K562 (cell line): Measurements from ENCODE around the gene SLC4A2. TPM values are rescaled to one million over a fixed set of nuclear protein-coding genes. Genes with fewer than 3 reads are reported as not detected.

Experiments
- CBFA2T2 ChIP-seq: fragments of 450-650 bp; conservative IDR thresholded peaks from 2 replicates; pipeline ENCODE4 v1.6.1; 2017; ENCODE audit warnings: mild to moderate bottlenecking
- CCNT2 ChIP-seq: IDR thresholded peaks from 2 replicates; pipeline ENCODE4 v1.6.1; 2011; ENCODE audit warnings: borderline replicate concordance, low read depth, mild to moderate bottlenecking, moderate library complexity, mixed read lengths, low read length; ENCODE audit not compliant: insufficient read length; ENCODE audit errors: extremely low read depth
- FOXO4 ChIP-seq: fragments of 450-650 bp; formaldehyde crosslinking; IDR thresholded peaks from 2 replicates; pipeline ENCODE4 v1.4.0; 2020; ENCODE audit warnings: mild to moderate bottlenecking, moderate library complexity
- KDM2B ChIP-seq: fragments of 250-450 bp; sonication (Bioruptor Pico); IDR thresholded peaks from 2 replicates; pipeline ENCODE4 v1.8.0; 2021; ENCODE audit warnings: mild to moderate bottlenecking, moderate library complexity
- KLF6 ChIP-seq: fragments of 250-450 bp; sonication (Bioruptor Pico); IDR thresholded peaks from 2 replicates; pipeline ENCODE4 v1.4.0; 2020; ENCODE audit warnings: mild to moderate bottlenecking, moderate library complexity, borderline replicate concordance
- MCM7 ChIP-seq, 2 experiments: fragments of 450-650 bp; IDR thresholded peaks; 2 replicates each; pipeline ENCODE4 v1.6.1; 2016 to 2018
- NCOA4 ChIP-seq: fragments of 450-650 bp; IDR thresholded peaks from 2 replicates; pipeline ENCODE4 v1.6.1; 2018; ENCODE audit warnings: mild to moderate bottlenecking; ENCODE audit not compliant: partially characterized antibody
- NFIC ChIP-seq: fragments of 450-650 bp; IDR thresholded peaks from 2 replicates; pipeline ENCODE4 v1.6.1; 2017; ENCODE audit warnings: mild to moderate bottlenecking, inconsistent platforms
- NFYB ChIP-seq: IDR thresholded peaks from 2 replicates; pipeline ENCODE4 v1.6.1; 2011; ENCODE audit warnings: mild to moderate bottlenecking, moderate library complexity; ENCODE audit not compliant: insufficient read length; ENCODE audit errors: extremely low read depth
- POLR3A ChIP-seq: IDR thresholded peaks from 2 replicates; pipeline ENCODE4 v1.6.1; 2011; ENCODE audit warnings: borderline replicate concordance, mild to moderate bottlenecking, moderate library complexity; ENCODE audit not compliant: insufficient read length, insufficient read depth; ENCODE audit errors: extremely low read depth
- SAFB ChIP-seq: fragments of 200-400 bp; formaldehyde crosslinking; IDR thresholded peaks from 2 replicates; pipeline ENCODE4 v1.6.1; 2017; ENCODE audit warnings: low read depth, low read length, borderline replicate concordance
- SRSF9 ChIP-seq: fragments of 200-400 bp; formaldehyde crosslinking; IDR thresholded peaks from 2 replicates; pipeline ENCODE4 v1.6.1; 2017; ENCODE audit warnings: low read depth, low read length, borderline replicate concordance
- XRCC4 ChIP-seq: IDR thresholded peaks from one replicate; pipeline ENCODE4 v1.6.1; 2011; ENCODE audit not compliant: insufficient read depth, insufficient read length; ENCODE audit errors: extremely low read depth
- YY1 ChIP-seq, 3 experiments: IDR thresholded peaks; 2 replicates each; pipeline ENCODE4 v1.6.1; 2011; ENCODE audit warnings: low read length in 2 of 3, mild to moderate bottlenecking in 2 of 3, moderate library complexity in 2 of 3, borderline replicate concordance in 1 of 3, control low read depth in 1 of 3, low read depth in 1 of 3; ENCODE audit not compliant: insufficient read depth in 3 of 3, insufficient replicate concordance in 2 of 3, control insufficient read depth in 1 of 3, insufficient read length in 1 of 3; ENCODE audit errors: extremely low read depth in 1 of 3
- ZFP30 ChIP-seq: fragments of 250-450 bp; sonication (Bioruptor Pico); IDR thresholded peaks from 2 replicates; pipeline ENCODE4 v1.8.0; 2022; ENCODE audit warnings: moderate library complexity, mild to moderate bottlenecking, inconsistent platforms, borderline replicate concordance
- ZNF146 ChIP-seq: IDR thresholded peaks from one replicate; pipeline ENCODE4 v1.6.1; 2018; ENCODE audit warnings: missing compliant biosample characterization; ENCODE audit not compliant: unreplicated experiment
- ZNF347 ChIP-seq: fragments of 450-650 bp; formaldehyde crosslinking; IDR thresholded peaks from 2 replicates; pipeline ENCODE4 v1.4.0; 2020; ENCODE audit warnings: low read depth, mild to moderate bottlenecking, moderate library complexity
- ZNF511 ChIP-seq: sonication (generic); formaldehyde crosslinking; IDR thresholded peaks from 2 replicates; pipeline ENCODE4 v1.8.0; 2022; ENCODE audit warnings: mild to moderate bottlenecking, missing genetic modification reagents
- ZNF561 ChIP-seq: fragments of 450-650 bp; formaldehyde crosslinking; conservative IDR thresholded peaks from 2 replicates; pipeline ENCODE4 v1.4.0; 2020; ENCODE audit warnings: mild to moderate bottlenecking, moderate library complexity
- ZNF586 ChIP-seq: fragments of 450-650 bp; formaldehyde crosslinking; conservative IDR thresholded peaks from 2 replicates; pipeline ENCODE4 v1.4.0; 2020; ENCODE audit warnings: mild to moderate bottlenecking, moderate library complexity
- ZNF77 ChIP-seq: fragments of 250-450 bp; sonication (Bioruptor Pico); IDR thresholded peaks from 2 replicates; pipeline ENCODE4 v1.5.0; 2020
- ZSCAN32 ChIP-seq: fragments of 450-650 bp; formaldehyde crosslinking; IDR thresholded peaks from 2 replicates; pipeline ENCODE4 v1.4.0; 2020; ENCODE audit warnings: mild to moderate bottlenecking, moderate library complexity
- polyA plus RNA-seq, 8 experiments: library from polyadenylated mRNA; depleted of rRNA in 4 of 8; stranded (reverse) in 5 of 8; unstranded in 3 of 8; fragments of >200 nt; fragmentation: Nextera tagmentation in 2 of 8; fragmentation: Illumina TruSeq in 1 of 8; extraction: Ambion mirVana in 2 of 8; extraction: Trizol in 1 of 8; gene quantifications; 2 replicates each; pipeline versions ENCODE4 v1.2.1 to v1.2.3, GENCODE V29; 2011 to 2014; ENCODE audit warnings: inconsistent platforms in 1 of 8, missing spikeins in 1 of 8
- total RNA-seq, 7 experiments: library from RNA; depleted of rRNA in 6 of 7; stranded (reverse); fragments of >200 nt in 6 of 7; fragmentation: Illumina TruSeq in 2 of 7; extraction: Trizol in 2 of 7; gene quantifications; 2 replicates each; pipeline versions ENCODE4 v1.2.1 to v1.2.3, GENCODE V29; 2011 to 2021; ENCODE audit warnings: low replicate concordance in 1 of 7
- TF ChIP-seq, protein P1 (sequence below): fragments of 200-400 bp; formaldehyde crosslinking; IDR thresholded peaks from 2 replicates; pipeline ENCODE4 v1.6.1; 2017; ENCODE audit warnings: mild to moderate bottlenecking, low read depth, low read length, moderate library complexity

Gene SLC4A2
- total and polyA plus RNA-seq, 9 of the 15 experiments (the other 6 are each of a cell fraction or from before 2014, with no cell fraction given) = 11.4 to 375 (median 130) TPM

- TF ChIP-seq, protein P1, sequence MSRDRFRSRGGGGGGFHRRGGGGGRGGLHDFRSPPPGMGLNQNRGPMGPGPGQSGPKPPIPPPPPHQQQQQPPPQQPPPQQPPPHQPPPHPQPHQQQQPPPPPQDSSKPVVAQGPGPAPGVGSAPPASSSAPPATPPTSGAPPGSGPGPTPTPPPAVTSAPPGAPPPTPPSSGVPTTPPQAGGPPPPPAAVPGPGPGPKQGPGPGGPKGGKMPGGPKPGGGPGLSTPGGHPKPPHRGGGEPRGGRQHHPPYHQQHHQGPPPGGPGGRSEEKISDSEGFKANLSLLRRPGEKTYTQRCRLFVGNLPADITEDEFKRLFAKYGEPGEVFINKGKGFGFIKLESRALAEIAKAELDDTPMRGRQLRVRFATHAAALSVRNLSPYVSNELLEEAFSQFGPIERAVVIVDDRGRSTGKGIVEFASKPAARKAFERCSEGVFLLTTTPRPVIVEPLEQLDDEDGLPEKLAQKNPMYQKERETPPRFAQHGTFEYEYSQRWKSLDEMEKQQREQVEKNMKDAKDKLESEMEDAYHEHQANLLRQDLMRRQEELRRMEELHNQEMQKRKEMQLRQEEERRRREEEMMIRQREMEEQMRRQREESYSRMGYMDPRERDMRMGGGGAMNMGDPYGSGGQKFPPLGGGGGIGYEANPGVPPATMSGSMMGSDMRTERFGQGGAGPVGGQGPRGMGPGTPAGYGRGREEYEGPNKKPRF = no peak
- TF ChIP-seq FOXO4 (CRISPR knock-in tag) (0 out of 2 replicates have a peak, but pooled peaks have one; percentile 34), NFIC (peak; percentile 61; the same call in 1 of the 2 replicates), ZNF511 (CRISPR knock-in tag) (peak; percentile 80), POLR3A (no peak), ZNF561 (CRISPR knock-in tag) (no peak), SRSF9 (no peak), SAFB (no peak; the same call in 1 of the 2 replicates), ZNF586 (CRISPR knock-in tag) (no peak), NFYB (no peak), XRCC4 (no peak), KLF6 (CRISPR knock-in tag) (no peak), YY1 (IDR thresholded peaks at IDR 0.05; ENCODE audit: borderline replicate concordance in 1 of 3, control insufficient read depth in 1 of 3, extremely low read depth in 1 of 3, insufficient read depth in 3 of 3, insufficient read length in 1 of 3, insufficient replicate concordance in 2 of 3, low read depth in 1 of 3, low read length in 2 of 3) (peak in 2 of 3 experiments; percentile 59 to 68), KDM2B (peak; percentile 59; the same call in 1 of the 2 replicates), ZFP30 (CRISPR knock-in tag) (no peak), ZNF77 (CRISPR knock-in tag) (no peak), MCM7 (IDR thresholded peaks at IDR 0.05) (no peak), CCNT2 (peak; percentile 87), ZNF347 (CRISPR knock-in tag) (no peak), CBFA2T2 (no peak), ZNF146 (CRISPR knock-in tag) (no peak), NCOA4 (no peak), ZSCAN32 (CRISPR knock-in tag) (no peak)
These were observed 26.6 kb downstream of the SLC4A2 start, which contains the start of gene AGAP3 (continued) for GRCh38 chr7:151085691-151086620.
